ENCODE measurements around the gene SLC51B. TPM values are rescaled to one million over a fixed set of nuclear protein-coding genes. Genes with fewer than 3 reads are reported as not detected.

The SLC51B gene
- total and polyA plus RNA-seq, 10 of the 15 experiments (the other 5 are each of a cell fraction or from before 2014, with no cell fraction given) = 0.05 to 0.17 (median 0.13) TPM; not detected in 7

DNA sequence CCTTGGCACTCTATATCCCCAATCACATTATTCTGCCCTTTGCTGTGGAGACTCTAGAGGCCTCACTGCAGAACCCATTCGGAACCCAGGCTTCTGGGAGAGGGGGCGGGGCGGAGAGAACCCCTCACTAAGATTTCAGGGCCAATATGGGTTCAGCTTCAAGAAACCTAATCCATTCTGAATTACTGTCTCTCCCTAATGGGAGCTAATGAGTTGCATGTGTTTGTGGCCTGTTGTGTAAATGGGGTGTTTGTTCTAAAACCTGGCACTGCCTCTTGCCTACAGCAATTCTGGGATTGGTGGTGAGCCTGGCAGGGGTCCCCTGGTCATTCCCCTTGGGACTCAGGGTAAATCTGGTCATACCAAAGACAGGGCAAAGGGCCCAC is 23.2 kb downstream of the SLC51B start (continued):
- TF ChIP-seq MEF2A (IDR thresholded peaks at IDR 0.05; ENCODE audit: insufficient read depth, low read depth, low read length) (no peak), RB1 (IDR thresholded peaks at IDR 0.05; ENCODE audit: borderline replicate concordance) (no peak), BMI1 (IDR thresholded peaks at IDR 0.05; ENCODE audit: borderline replicate concordance) (no peak), ZNF274 (IDR thresholded peaks at IDR 0.05; ENCODE audit: insufficient read depth, insufficient read length) (no peak)
- TF ChIP-seq, protein P1, sequence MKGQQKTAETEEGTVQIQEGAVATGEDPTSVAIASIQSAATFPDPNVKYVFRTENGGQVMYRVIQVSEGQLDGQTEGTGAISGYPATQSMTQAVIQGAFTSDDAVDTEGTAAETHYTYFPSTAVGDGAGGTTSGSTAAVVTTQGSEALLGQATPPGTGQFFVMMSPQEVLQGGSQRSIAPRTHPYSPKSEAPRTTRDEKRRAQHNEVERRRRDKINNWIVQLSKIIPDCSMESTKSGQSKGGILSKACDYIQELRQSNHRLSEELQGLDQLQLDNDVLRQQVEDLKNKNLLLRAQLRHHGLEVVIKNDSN (IDR thresholded peaks at IDR 0.05; ENCODE audit: borderline replicate concordance, extremely low read length, insufficient read depth, low read depth, low read length) = no peak
- TF ChIP-seq, protein P2, sequence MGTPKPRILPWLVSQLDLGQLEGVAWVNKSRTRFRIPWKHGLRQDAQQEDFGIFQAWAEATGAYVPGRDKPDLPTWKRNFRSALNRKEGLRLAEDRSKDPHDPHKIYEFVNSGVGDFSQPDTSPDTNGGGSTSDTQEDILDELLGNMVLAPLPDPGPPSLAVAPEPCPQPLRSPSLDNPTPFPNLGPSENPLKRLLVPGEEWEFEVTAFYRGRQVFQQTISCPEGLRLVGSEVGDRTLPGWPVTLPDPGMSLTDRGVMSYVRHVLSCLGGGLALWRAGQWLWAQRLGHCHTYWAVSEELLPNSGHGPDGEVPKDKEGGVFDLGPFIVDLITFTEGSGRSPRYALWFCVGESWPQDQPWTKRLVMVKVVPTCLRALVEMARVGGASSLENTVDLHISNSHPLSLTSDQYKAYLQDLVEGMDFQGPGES (IDR thresholded peaks at IDR 0.05) = no peak

DNA sequence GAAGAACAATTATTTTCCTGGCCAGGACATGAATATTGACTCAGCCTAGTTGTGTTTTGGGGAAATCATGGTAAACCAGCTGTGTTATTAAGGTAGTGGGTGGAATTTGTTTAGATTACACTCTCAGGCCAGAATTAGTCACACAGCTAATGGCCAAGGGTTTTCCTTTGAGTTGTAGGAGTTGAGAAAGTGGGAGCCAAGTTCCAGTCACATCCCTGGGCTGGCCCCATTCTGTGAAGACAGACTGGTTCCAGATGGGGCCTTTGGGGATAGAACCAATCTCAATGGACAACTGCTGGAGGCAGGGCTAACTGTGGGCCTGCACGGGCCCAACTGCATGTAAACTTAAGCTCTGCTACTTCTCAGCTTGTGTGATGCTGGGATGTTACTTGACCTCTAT is 24.0 kb downstream of the SLC51B start:
- Histone ChIP-seq H4K20me1 (ENCODE audit: control insufficient read depth, insufficient read depth) (no peaks in the 10 kb centered on the region), H3K4me3 (no peak overlapping the region), H3K9ac (ENCODE audit: control insufficient read depth, insufficient read depth, low read length) (no peak overlapping the region), H3K36me3 (ENCODE audit: control insufficient read depth in 2 of 2, insufficient read depth in 2 of 2, low read length in 1 of 2) (no peaks in the 10 kb centered on the region), H3K79me2 (ENCODE audit: control insufficient read depth, insufficient read depth, low read length) (no peaks in the 10 kb centered on the region), H2AFZ (ENCODE audit: control insufficient read depth, low read depth, low read length) (no peak overlapping the region), H3K9me3 (replicated peaks; ENCODE audit: control insufficient read depth, insufficient read depth, low read length) (no peaks in the 10 kb centered on the region), H3K4me2 (ENCODE audit: control insufficient read depth, insufficient read depth) (no peak overlapping the region), H3K27ac (ENCODE audit: control insufficient read depth, insufficient read depth) (no peak overlapping the region), H3K4me1 (ENCODE audit: control insufficient read depth, insufficient read depth, low read length) (no peaks in the 10 kb centered on the region), H3K27me3 (replicated peaks in 1 of 2; ENCODE audit: control insufficient read depth in 2 of 2, insufficient read depth in 2 of 2, low read length in 1 of 2) (peaks cover 0 to 2% of the 10 kb centered on the region in 2 experiments)
- ATAC-seq (no peak), DNase-seq (ENCODE audit: low read depth, low spot score) (no peak), FAIRE-seq (no peak)
- intact Hi-C loops (cut with micrococcal nuclease; ENCODE audit: unreplicated experiment) (no loop called here), in situ Hi-C loops (cut with MboI) (no loop called here)
- POLR2A ChIA-PET = no interaction called here
- CTCF ChIA-PET = interaction anchor here (1.0 to 1.4 kb wide), 4 partner anchors 8 to 32 kb away, joined by 3 to 5 read pairs (median 3); no protein-coding TSS in a partner anchor
- WGBS (ENCODE audit: insufficient coverage, insufficient replicate concordance, low lambda C conversion rate, missing lambda C conversion rate) = 19% methylated on average over 1 of the region's 1 CpG
- RAD21 ChIA-PET (ENCODE audit: unreplicated experiment) = no interaction called here
- TF ChIP-seq JUNB (IDR thresholded peaks at IDR 0.05) (no peak), NR2F1 (conservative IDR thresholded peaks at IDR 0.05) (no peak), NFYB (IDR thresholded peaks at IDR 0.05; ENCODE audit: insufficient read depth, low read depth, low read length) (no peak), TBL1XR1 (IDR thresholded peaks at IDR 0.05; ENCODE audit: low read depth, low read length) (no peak), RB1 (IDR thresholded peaks at IDR 0.05; ENCODE audit: borderline replicate concordance) (no peak)
- TF ChIP-seq, protein P3, sequence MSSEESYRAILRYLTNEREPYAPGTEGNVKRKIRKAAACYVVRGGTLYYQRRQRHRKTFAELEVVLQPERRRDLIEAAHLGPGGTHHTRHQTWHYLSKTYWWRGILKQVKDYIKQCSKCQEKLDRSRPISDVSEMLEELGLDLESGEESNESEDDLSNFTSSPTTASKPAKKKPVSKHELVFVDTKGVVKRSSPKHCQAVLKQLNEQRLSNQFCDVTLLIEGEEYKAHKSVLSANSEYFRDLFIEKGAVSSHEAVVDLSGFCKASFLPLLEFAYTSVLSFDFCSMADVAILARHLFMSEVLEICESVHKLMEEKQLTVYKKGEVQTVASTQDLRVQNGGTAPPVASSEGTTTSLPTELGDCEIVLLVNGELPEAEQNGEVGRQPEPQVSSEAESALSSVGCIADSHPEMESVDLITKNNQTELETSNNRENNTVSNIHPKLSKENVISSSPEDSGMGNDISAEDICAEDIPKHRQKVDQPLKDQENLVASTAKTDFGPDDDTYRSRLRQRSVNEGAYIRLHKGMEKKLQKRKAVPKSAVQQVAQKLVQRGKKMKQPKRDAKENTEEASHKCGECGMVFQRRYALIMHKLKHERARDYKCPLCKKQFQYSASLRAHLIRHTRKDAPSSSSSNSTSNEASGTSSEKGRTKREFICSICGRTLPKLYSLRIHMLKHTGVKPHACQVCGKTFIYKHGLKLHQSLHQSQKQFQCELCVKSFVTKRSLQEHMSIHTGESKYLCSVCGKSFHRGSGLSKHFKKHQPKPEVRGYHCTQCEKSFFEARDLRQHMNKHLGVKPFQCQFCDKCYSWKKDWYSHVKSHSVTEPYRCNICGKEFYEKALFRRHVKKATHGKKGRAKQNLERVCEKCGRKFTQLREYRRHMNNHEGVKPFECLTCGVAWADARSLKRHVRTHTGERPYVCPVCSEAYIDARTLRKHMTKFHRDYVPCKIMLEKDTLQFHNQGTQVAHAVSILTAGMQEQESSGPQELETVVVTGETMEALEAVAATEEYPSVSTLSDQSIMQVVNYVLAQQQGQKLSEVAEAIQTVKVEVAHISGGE (CRISPR knock-in tag; IDR thresholded peaks at IDR 0.05) = no peak
- no TSS peak for BruUV-seq (replicated peaks)
- SMC1A ChIA-PET (ENCODE audit: uncharacterized antibody, unreplicated experiment) = interaction anchor here (0.6 to 1.8 kb wide), 4 partner anchors 9 to 1364 kb away, joined by 3 to 5 read pairs (median 4); no protein-coding TSS in a partner anchor
